ENCODE measurements around the gene PLEKHJ1. TPM values are rescaled to one million over a fixed set of nuclear protein-coding genes. Genes with fewer than 3 reads are reported as not detected.
A peak's percentile ranks its signal among the peaks of the same experiment; 100 is the strongest.

PLEKHJ1 gene
- total RNA-seq, 1 donor from 2014 or later: 126 TPM

GRCh38 chr19:2190848-2191455 lies 45.2 kb downstream of the PLEKHJ1 start:
- Mint-ChIP-seq H3K27me3 (ENCODE audit: unreplicated experiment) (peaks cover 12% of the 10 kb centered on the region), H3K27ac (ENCODE audit: unreplicated experiment) (peak overlapping the region; percentile 18), H3K4me1 (ENCODE audit: unreplicated experiment) (peaks cover 5% of the 10 kb centered on the region), H3K4me3 (ENCODE audit: unreplicated experiment) (no peak overlapping the region), H3K36me3 (ENCODE audit: low read depth, unreplicated experiment) (peaks cover 11% of the 10 kb centered on the region), H3K9me3 (ENCODE audit: unreplicated experiment) (no peaks in the 10 kb centered on the region)
- TF ChIP-seq, protein P1, sequence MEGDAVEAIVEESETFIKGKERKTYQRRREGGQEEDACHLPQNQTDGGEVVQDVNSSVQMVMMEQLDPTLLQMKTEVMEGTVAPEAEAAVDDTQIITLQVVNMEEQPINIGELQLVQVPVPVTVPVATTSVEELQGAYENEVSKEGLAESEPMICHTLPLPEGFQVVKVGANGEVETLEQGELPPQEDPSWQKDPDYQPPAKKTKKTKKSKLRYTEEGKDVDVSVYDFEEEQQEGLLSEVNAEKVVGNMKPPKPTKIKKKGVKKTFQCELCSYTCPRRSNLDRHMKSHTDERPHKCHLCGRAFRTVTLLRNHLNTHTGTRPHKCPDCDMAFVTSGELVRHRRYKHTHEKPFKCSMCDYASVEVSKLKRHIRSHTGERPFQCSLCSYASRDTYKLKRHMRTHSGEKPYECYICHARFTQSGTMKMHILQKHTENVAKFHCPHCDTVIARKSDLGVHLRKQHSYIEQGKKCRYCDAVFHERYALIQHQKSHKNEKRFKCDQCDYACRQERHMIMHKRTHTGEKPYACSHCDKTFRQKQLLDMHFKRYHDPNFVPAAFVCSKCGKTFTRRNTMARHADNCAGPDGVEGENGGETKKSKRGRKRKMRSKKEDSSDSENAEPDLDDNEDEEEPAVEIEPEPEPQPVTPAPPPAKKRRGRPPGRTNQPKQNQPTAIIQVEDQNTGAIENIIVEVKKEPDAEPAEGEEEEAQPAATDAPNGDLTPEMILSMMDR (IDR thresholded peaks at IDR 0.05; ENCODE audit: unreplicated experiment): no peak
- no peak for DNase-seq (ENCODE audit: low spot score)

GRCh38 chr19:2189880-2190279 lies 46.2 kb downstream of the PLEKHJ1 start:
- no peaks in the 10 kb centered on the region for H3K9me3 Mint-ChIP-seq (ENCODE audit: unreplicated experiment)
- peaks cover 15% of the 10 kb centered on the region for H3K36me3 Mint-ChIP-seq (ENCODE audit: low read depth, unreplicated experiment)

DNA sequence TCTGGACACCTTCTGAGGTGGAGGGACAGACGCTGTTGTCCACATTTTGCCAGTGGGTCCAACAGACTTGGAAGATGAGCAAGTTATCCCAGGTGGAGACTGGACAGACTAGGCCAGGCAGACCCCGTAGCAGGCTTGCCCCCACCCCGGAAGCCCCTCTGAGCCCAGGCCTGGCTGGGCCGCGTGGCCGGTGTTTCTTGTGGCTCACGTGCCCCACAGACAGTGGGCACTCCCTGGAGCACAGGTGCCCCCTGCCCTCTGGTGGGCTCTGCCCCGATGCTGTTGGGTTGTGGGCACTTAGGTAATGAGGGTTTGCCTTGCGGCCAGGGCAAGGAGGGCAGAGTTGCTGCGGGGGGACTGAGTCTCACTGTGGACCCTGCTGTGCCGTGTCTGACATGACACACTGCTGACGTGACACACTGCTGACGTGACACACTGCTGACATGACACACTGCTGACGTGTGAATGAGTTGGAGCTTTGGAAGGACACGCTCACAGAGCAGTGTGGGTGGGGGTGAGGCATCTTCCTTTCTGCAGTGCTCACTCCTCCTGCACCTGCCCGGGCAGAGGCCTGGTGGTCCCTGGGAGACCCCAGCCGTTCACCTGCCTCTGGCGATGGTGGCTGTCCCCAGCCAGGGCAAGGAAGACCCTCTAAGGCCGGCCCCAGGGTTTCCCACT lies 47.3 kb downstream of the PLEKHJ1 start:
- Mint-ChIP-seq H3K27me3 (ENCODE audit: unreplicated experiment) (peaks cover 14% of the 10 kb centered on the region), H3K27ac (ENCODE audit: unreplicated experiment) (peak overlapping the region; percentile 36)

More at GRCh38 chr19:2189880-2190279, 46.2 kb downstream of the PLEKHJ1 start:
- DNase-seq (ENCODE audit: low spot score): no peak
- H3K4me1 Mint-ChIP-seq (ENCODE audit: unreplicated experiment): peaks cover 5% of the 10 kb centered on the region
- H3K4me3 Mint-ChIP-seq (ENCODE audit: unreplicated experiment): no peak overlapping the region
- H3K27me3 Mint-ChIP-seq (ENCODE audit: unreplicated experiment): peaks cover 12% of the 10 kb centered on the region
- TF ChIP-seq, protein P1 (IDR thresholded peaks at IDR 0.05; ENCODE audit: unreplicated experiment): no peak
- H3K27ac Mint-ChIP-seq (ENCODE audit: unreplicated experiment): no peak overlapping the region

GRCh38 chr19:2187159-2187558 lies 49.0 kb downstream of the PLEKHJ1 start:
- H3K4me1 Mint-ChIP-seq (ENCODE audit: unreplicated experiment): peaks cover 5% of the 10 kb centered on the region
- peaks cover 20% of the 10 kb centered on the region for H3K36me3 Mint-ChIP-seq (ENCODE audit: low read depth, unreplicated experiment)
- peak overlapping the region; percentile 56 for H3K4me3 Mint-ChIP-seq (ENCODE audit: unreplicated experiment)
- H3K9me3 Mint-ChIP-seq (ENCODE audit: unreplicated experiment): no peaks in the 10 kb centered on the region
- DNase-seq (ENCODE audit: low spot score): no peak
- peaks cover 15% of the 10 kb centered on the region for H3K27me3 Mint-ChIP-seq (ENCODE audit: unreplicated experiment)
- TF ChIP-seq, protein P1 (IDR thresholded peaks at IDR 0.05; ENCODE audit: unreplicated experiment): no peak
- no peak overlapping the region for H3K27ac Mint-ChIP-seq (ENCODE audit: unreplicated experiment)

More for the DNA sequence above, 47.3 kb downstream of the PLEKHJ1 start:
- Mint-ChIP-seq H3K36me3 (ENCODE audit: low read depth, unreplicated experiment) (peaks cover 24% of the 10 kb centered on the region), H3K4me3 (ENCODE audit: unreplicated experiment) (peak overlapping the region; percentile 65), H3K4me1 (ENCODE audit: unreplicated experiment) (peaks cover 5% of the 10 kb centered on the region), H3K9me3 (ENCODE audit: unreplicated experiment) (no peaks in the 10 kb centered on the region)
- DNase-seq (ENCODE audit: low spot score): no peak
- TF ChIP-seq, protein P1 (IDR thresholded peaks at IDR 0.05; ENCODE audit: unreplicated experiment): no peak
